Measurements from ENCODE around the gene ADGRL3.

Gene ADGRL3

GRCh38 chr4:61426229-61426628 is 226.1 kb downstream of the ADGRL3 start:
- no peak for DNase-seq (ENCODE audit: low read depth in 2 of 2)

GRCh38 chr4:61427099-61427817 is 227.1 kb downstream of the ADGRL3 start:
- DNase-seq (ENCODE audit: low read depth in 2 of 2) = no peak

DNA sequence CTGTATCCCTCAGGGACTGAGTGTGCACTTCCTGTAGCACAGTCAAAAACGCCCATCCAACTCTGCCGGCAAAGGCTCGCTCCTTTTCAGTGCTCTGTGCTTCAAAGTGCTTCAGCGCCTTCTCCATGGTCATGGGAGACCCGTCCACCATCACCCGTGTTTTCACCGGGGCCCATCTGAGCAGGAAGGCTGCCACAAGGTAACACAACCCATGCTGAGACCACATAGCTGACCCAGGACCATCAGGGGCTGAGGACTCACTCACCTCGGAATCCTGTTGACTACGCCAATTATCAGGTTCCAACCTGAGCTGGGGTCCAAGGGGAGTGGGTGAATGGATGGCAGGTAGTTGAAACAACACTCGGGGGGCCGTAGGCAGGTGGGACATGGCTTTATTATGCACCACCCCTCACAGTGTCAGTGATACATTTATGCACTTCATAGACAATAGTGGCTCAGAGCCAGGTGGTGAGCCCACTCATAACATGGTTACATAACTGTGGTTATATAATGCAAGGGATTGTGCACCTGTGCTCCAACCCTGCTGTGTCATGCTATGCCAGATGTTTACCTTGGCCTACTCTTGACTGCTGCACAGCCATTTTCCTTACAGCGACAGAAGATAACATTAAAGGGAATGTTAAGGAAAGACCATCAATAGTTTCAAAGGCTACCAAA is 227.8 kb downstream of the ADGRL3 start:
- DNase-seq (ENCODE audit: low read depth in 2 of 2) = no peak

- no peak for DNase-seq (ENCODE audit: low read depth in 2 of 2)
Measured at GRCh38 chr4:61428950-61429349, 228.8 kb downstream of the ADGRL3 start.

DNA sequence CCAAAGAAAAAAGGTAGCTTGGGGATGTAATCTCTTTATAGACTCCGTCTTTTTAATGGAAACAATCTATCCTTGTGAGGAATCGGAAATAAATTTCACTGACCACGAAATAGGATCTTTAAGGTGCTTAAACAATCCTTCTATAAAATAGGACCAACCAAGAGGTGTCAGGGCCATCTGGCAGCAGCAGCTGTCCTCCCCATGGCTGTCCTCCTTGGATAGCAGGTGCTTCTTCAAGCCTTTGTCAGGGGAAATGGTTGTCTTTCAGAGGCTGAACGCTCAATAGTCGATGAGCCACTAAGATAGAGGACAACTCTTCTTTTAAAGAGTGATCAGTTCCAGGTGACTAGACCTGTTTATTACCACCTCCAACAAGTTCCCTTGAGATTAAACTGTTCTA is 231.0 kb downstream of the ADGRL3 start:
- DNase-seq (ENCODE audit: low read depth in 2 of 2) = no peak

GRCh38 chr4:61437923-61438322 is 237.8 kb downstream of the ADGRL3 start:
- DNase-seq (ENCODE audit: low read depth in 2 of 2) = no peak

DNA sequence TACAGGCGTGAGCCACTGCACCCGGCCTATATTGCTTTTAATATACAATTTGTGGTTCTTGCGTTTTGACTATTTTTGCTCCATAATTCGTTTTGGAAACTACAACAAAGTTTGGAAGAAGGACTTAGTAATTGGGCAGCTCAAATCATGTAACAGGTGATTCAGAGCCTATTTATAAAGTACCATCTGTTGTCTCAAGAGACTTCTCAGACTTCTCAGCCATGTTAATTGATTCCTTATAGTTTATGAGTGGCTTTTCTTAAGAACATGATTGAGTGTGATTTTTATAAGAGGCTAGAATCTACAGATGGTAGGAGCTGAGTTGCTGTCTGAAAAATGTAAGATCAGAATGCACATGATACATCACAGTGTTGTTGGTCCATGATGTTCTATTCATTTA is 240.2 kb downstream of the ADGRL3 start:
- DNase-seq (ENCODE audit: low read depth in 2 of 2) = no peak

- DNase-seq (ENCODE audit: low read depth in 2 of 2) = no peak
Measured at GRCh38 chr4:61442936-61443335, 242.8 kb downstream of the ADGRL3 start.

DNA sequence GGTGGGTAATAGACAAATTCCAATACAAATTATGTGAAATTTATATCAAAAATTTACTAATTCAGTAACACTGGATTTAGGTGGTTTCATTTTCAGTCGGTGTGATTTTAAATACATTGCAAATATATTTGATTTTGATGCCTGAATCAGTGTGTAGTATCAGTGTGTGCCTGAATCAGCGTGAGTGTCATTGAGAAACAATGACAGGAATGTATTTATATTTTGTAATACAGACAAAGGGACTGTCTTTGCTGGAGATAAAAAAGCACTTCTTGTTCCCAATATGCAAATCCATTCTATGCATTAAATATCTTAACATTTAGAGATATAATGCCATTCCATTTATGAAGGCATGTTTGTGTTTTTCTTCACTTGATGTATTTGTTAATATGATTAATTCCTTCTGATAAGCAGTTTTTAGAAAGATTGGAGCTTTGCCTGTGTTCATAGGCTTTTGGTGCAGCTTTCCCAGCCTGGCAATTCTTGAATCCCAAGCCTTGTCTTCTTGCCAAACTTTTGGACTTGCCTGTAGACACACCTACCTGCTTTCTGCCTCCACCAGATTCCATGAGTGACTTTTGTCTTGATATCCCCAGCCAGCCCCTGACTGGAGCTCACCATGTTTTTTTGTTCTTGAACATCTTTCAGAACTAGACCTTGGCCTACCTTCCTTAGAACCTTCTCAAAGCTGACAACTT is 243.8 kb downstream of the ADGRL3 start:
- DNase-seq (ENCODE audit: low read depth in 2 of 2) = no peak

DNA sequence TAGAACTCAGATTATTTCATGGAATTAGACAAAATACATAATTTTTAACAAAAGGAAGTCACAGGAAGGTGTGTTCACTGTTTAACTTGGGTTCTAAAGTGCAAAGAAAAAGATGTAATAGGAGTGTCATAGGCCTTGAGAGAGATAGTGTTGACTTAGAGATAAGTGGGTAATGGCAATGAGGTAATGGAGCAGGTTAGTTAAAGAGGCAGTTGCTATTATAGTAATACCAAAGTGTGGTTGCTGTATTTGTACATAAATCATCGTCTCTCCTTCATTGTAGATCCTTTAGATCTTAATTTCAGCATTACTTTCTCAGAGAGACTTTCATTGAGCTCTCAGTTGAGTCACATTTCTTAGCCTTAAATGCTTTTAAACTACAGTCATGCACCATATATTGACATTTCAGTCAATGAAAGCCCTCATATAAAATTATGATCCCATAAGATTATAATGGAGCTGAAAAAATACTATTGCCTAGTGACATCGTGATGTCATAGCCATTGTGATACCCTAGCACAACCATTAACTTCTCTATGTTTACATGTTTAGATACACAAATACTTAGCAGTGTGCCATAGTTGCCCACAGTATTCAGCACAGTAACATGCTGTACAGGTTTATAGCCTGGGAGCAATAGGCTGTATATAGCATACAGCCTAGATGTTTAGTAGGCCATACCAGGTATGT is 245.4 kb downstream of the ADGRL3 start:
- DNase-seq (ENCODE audit: low read depth in 2 of 2) = no peak

DNA sequence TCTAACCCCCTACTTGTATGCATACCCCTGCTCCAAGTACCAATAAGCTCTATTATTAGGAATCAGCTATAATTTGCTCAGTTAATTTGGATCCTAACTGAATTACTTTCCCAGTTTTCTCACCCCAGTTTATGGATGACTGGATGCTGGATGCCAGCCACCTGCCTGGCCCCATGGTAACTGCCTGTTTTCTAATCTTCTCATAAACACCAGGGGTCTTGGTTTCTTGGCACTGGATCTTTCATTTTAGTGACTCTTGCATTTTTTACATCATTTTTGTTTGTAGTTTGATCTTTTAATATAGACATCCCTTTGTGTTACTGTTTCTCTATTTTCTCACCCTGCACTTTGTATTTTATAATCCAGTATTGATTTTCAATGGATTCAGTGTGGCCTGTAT is 246.8 kb downstream of the ADGRL3 start:
- no peak for DNase-seq (ENCODE audit: low read depth in 2 of 2)

DNA sequence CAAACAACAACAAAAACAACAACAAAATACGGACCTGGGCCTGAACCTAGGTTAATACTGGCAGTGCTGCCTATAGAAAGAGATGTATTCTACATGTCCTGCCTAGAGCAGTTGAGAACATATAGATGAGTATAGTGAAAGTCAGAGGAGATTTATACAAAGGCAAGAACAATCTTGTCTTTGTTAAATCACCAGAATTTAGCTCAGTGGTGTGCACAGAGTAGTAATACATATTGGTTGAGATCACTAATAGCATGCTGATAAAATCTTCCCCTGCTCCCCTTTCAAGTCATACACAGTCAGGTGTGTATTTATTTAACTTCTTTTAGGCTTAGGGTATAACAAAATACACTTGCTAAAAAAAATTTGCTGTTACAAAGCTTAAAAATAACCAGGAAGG is 247.8 kb downstream of the ADGRL3 start:
- DNase-seq (ENCODE audit: low read depth in 2 of 2) = no peak

DNA sequence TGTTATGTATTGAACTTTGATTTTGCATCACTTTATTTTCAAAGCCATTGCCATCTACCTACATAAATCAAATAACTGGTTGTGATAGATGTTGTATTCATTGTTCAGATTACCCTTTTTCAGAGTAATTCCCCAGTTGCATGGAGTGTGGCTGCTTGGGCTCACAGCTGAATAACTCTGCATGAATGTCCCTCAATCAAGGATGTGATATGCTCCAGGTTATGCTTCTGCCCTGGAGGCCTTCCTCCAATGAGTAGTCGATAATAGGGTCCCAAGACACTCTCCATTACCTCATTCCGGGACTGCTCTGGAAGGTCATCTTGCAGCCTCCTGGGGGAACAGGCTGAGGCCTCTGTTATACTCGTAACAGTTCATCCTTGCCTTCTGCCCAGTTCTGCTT is 251.8 kb downstream of the ADGRL3 start:
- no peak for DNase-seq (ENCODE audit: low read depth in 2 of 2)

DNA sequence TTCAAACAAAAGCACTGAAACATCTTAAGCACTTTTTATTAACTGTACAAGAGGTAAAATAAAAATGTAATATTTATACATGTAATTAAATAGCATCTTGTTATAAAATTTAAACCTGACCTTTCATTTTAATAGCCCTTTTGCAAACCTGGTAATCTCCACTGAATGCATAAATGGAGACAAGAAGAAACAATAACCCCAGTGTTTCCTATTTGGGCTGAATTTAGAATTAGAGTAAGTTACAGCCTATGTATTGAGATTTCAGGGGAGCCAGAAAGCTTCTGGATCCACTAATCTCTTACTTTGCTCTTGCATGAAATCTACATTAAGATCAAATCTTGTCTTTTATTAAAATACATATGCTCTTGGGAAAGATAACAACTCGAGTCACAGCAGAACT is 261.8 kb downstream of the ADGRL3 start:
- no peak for DNase-seq (ENCODE audit: low read depth in 2 of 2)

DNA sequence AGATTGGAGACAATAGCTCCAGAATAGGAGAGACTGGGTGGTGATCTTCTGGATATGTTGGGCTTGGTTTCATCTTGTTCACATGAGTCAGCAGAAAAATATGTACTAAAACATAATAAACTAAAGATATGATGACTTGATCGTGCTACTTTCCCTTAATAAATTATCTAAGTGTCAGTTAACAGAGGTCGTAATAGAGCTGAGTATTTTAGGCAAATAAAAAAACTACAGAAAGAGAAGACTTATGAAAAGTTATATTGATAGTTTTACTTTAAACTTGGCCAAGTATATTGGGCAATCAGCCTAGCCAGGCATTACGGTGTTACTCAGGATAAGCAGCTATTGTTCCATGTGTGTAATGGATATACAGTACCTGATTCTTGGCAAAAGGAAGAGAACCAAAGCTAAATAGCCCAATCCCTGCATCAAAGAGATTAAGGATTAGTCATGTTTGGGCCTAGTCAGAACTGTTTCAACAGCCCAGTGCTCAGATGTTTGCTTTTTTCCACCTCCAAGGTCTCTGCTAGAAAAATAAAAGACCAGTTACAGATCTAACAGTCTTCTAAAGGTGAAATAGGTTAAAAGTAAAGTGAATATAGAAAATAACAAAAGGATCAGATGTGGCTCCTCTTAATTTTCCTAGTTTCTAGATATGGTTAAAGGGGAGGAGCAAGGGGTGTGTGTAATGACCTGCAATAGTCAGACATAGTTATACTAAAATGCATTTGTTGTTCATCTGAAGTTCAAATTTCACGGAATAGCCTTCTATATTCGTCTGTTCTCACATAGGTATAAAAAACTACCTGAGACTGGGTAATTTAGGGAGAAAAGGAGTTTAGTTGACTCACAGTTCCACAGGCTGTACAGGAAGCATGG is 262.6 kb downstream of the ADGRL3 start:
- DNase-seq (ENCODE audit: low read depth in 2 of 2) = no peak

- DNase-seq (ENCODE audit: low read depth in 2 of 2) = no peak
Measured at GRCh38 chr4:61468024-61468720, 268.0 kb downstream of the ADGRL3 start.

GRCh38 chr4:61473306-61473705 is 273.2 kb downstream of the ADGRL3 start:
- no peak for DNase-seq (ENCODE audit: low read depth in 2 of 2)

DNA sequence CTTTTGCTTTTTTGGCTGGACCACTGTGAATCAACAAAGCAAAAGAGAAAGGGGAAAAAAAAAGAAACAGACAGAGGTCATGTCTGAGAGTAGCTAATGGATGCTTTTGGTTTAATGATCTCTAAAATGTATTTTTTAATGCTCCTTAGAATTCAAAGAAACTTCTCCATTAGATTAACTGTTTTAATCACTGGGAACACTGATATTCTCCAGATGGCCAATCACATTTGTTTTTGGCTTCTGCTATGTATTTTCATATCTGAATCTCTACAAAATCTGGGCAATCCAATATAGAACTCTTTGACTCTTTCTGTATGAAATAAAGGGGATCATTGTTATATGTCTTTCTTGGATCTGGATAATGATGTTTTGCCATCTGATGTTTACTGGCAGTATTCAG is 278.2 kb downstream of the ADGRL3 start:
- no peak for DNase-seq (ENCODE audit: low read depth in 2 of 2)

GRCh38 chr4:61485056-61485455 is 284.9 kb downstream of the ADGRL3 start:
- DNase-seq (ENCODE audit: low read depth in 2 of 2) = no peak

GRCh38 chr4:61489927-61490326 is 289.8 kb downstream of the ADGRL3 start:
- DNase-seq (ENCODE audit: low read depth in 2 of 2) = no peak

DNA sequence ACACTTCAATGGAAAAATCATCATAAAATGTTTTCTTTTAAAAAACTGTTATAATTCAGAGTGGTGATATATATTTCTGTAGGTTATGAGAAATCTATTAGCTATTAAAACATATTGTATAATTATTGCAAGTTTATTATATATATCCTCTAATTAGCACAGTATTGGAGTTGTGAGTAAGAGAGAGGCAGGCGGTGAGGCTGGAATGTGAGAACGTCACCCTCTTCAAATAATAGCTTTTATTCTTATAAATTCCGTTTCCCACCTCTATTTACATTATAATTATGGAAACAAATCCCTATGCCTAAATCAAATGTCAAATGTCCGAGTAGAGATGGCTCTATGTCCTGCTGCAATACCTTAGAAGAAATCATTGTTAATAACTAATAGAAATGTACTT is 292.9 kb downstream of the ADGRL3 start:
- DNase-seq (ENCODE audit: low read depth in 2 of 2) = no peak

Data from stimulated activated CD4-positive, alpha-beta T cell treated with anti-CD3 and anti-CD28 coated beads, Interleukin-12 subunit alpha, Interleukin-12 subunit beta, amount 100 ng/mL, for 24 hours (primary cell).